K562 (cell line): ENCODE results near the gene PDE9A. TPM values are rescaled to one million over a fixed set of nuclear protein-coding genes. Genes with fewer than 3 reads are reported as not detected.

Source experiments
- ATAC-seq: fragments of 200-7000 bp; cut with Tn5 transposase; 3 replicates; pipeline ENCODE4 v1.9.1; 2020; ENCODE audit warnings: moderate library complexity
- BruUV-seq: library from RNA; stranded (reverse); fragments of 400-500 nt; replicated peaks from 2 replicates; lab custom pipeline; 2021; lab: Mats Ljungman, UMichigan
- CTCF ChIA-PET: fragments of 300-600 bp; formaldehyde crosslinking; extraction: SDS; loops from one replicate; lab custom pipeline; 2021; ENCODE audit warnings: low intra/inter-chr PET ratio; lab: Yijun Ruan, JAX
- POLR2A ChIA-PET: fragments of 300-600, 350-650 bp; sonication (Branson Sonifier 250); formaldehyde crosslinking; extraction: SDS; loops from one replicate; lab custom pipeline; 2021; ENCODE audit warnings: antibody characterized with exemption, inconsistent platforms; lab: Yijun Ruan, JAX
- DNase-seq, 4 experiments: peaks; one replicate each; pipeline versions ENCODE4 v3.0.0 to v3.0.0-alpha.2; 2011 to 2018; ENCODE audit warnings: low spot score in 3 of 4, mixed read lengths in 3 of 4; ENCODE audit errors: extremely low read depth in 1 of 4
- FAIRE-seq: peaks from 2 replicates; lab custom pipeline; 2011; peaks lifted over from hg19 to GRCh38; lab: Jason Lieb, UNC
- H2AFZ ChIP-seq: 2 replicates; pipeline ENCODE4 v1.6.0; 2011; ENCODE audit warnings: low read depth, low read length, control low read depth, inconsistent platforms
- H3K27ac ChIP-seq: fragments of 200-600 bp; 3 replicates; pipeline ENCODE4 v1.8.0; 2011; ENCODE audit warnings: low read depth, mild to moderate bottlenecking, control low read depth, inconsistent platforms, low read length, moderate library complexity, mixed read lengths; ENCODE audit errors: extremely low read depth
- H3K27me3 ChIP-seq, 2 experiments: fragments of 300-600 bp in 1 of 2; 2 replicates in 1 of 2; 3 replicates in 1 of 2; pipeline versions ENCODE4 v1.6.0 to v1.8.0; 2011; ENCODE audit warnings: inconsistent platforms in 2 of 2, low read length in 2 of 2, mild to moderate bottlenecking in 1 of 2, mixed read lengths in 1 of 2, moderate library complexity in 1 of 2; ENCODE audit not compliant: control insufficient read depth in 2 of 2, insufficient read depth in 2 of 2
- H3K36me3 ChIP-seq: fragments of 300-600 bp; 3 replicates; pipeline ENCODE4 v1.8.0; 2011; ENCODE audit warnings: mild to moderate bottlenecking, low read length, inconsistent platforms; ENCODE audit not compliant: control insufficient read depth, insufficient read depth
- H3K4me1 ChIP-seq, 2 experiments: fragments of 200-600 bp in 1 of 2; replicated peaks in 1 of 2; 2 replicates in 1 of 2; 3 replicates in 1 of 2; pipeline versions ENCODE4 v1.5.1 to v1.8.0; 2011; ENCODE audit warnings: inconsistent platforms in 2 of 2, low read length in 2 of 2, mild to moderate bottlenecking in 1 of 2, mixed read lengths in 1 of 2, moderate library complexity in 1 of 2; ENCODE audit not compliant: control insufficient read depth in 2 of 2, insufficient read depth in 2 of 2
- H3K4me2 ChIP-seq: 2 replicates; pipeline ENCODE4 v1.6.1; 2011; ENCODE audit warnings: low read length, control low read depth, inconsistent platforms, mixed read lengths; ENCODE audit not compliant: insufficient read depth
- H3K4me3 ChIP-seq: fragments of 200-600 bp; sonication (generic), shearing (Covaris generic); 2 replicates; pipeline ENCODE4 v1.5.1; 2016; ENCODE audit warnings: control low read depth, inconsistent platforms
- H3K79me2 ChIP-seq: fragments of 200-600 bp; 3 replicates; pipeline ENCODE4 v1.8.0; 2011; ENCODE audit warnings: low read length, inconsistent platforms; ENCODE audit not compliant: control insufficient read depth, insufficient read depth
- H3K9ac ChIP-seq, 2 experiments: 2 replicates each; pipeline versions ENCODE4 v1.6.0 to v1.6.1; 2011; ENCODE audit warnings: low read depth in 2 of 2, low read length in 2 of 2, control low read depth in 1 of 2, inconsistent platforms in 1 of 2, mild to moderate bottlenecking in 1 of 2, mixed read lengths in 1 of 2; ENCODE audit not compliant: insufficient read depth in 1 of 2
- H3K9me1 ChIP-seq: one replicate; pipeline ENCODE4 v1.6.0; 2011; ENCODE audit warnings: inconsistent platforms, mild to moderate bottlenecking, low read length, moderate library complexity; ENCODE audit not compliant: control insufficient read depth, insufficient read depth
- H3K9me3 ChIP-seq: replicated peaks from 2 replicates; pipeline ENCODE4 v1.5.1; 2011; ENCODE audit warnings: low read depth, low read length, inconsistent platforms; ENCODE audit not compliant: control insufficient read depth, insufficient read depth
- H4K20me1 ChIP-seq: replicated peaks from 2 replicates; pipeline ENCODE4 v1.6.1; 2011; ENCODE audit warnings: low read length, inconsistent platforms, mixed read lengths; ENCODE audit not compliant: control insufficient read depth, insufficient read depth
- ETS2 ChIP-seq: IDR thresholded peaks from 2 replicates; pipeline ENCODE4 v1.6.1; 2016; ENCODE audit warnings: borderline replicate concordance, missing genetic modification characterization, mild to moderate bottlenecking, moderate library complexity, missing compliant biosample characterization; ENCODE audit not compliant: poor library complexity, severe bottlenecking
- GTF3C2 ChIP-seq: IDR thresholded peaks from 3 replicates; pipeline ENCODE4 v1.6.1; 2011; ENCODE audit warnings: borderline replicate concordance, mild to moderate bottlenecking, moderate library complexity; ENCODE audit not compliant: insufficient read length; ENCODE audit errors: extremely low read depth
- HSF4 ChIP-seq: fragments of 250-450 bp; sonication (Bioruptor Pico); IDR thresholded peaks from 2 replicates; pipeline ENCODE4 v2.1.2; 2022; ENCODE audit warnings: mild to moderate bottlenecking, moderate library complexity, borderline replicate concordance
- KLF10 ChIP-seq: fragments of 250-450 bp; sonication (Bioruptor Pico); IDR thresholded peaks from 2 replicates; pipeline ENCODE4 v1.6.1; 2021; ENCODE audit warnings: matching md5 sums
- TGIF2 ChIP-seq: sonication (generic); formaldehyde crosslinking; IDR thresholded peaks from 2 replicates; pipeline ENCODE4 v1.8.1; 2022; ENCODE audit warnings: mild to moderate bottlenecking, missing genetic modification reagents, moderate library complexity
- XRCC5 ChIP-seq: fragments of 200-400 bp; formaldehyde crosslinking; IDR thresholded peaks from 2 replicates; pipeline ENCODE4 v1.6.1; 2017; ENCODE audit warnings: low read depth, mild to moderate bottlenecking, low read length
- ZFPM2 ChIP-seq: fragments of 250-450 bp; sonication (Bioruptor Pico); IDR thresholded peaks from 2 replicates; pipeline ENCODE4 v1.5.1; 2022; ENCODE audit warnings: mild to moderate bottlenecking
- ZNF512 ChIP-seq: IDR thresholded peaks from 2 replicates; pipeline ENCODE4 v1.6.1; 2016; ENCODE audit warnings: missing genetic modification characterization, missing compliant biosample characterization
- ZNF655 ChIP-seq: fragments of 250-450 bp; sonication (Bioruptor Pico); IDR thresholded peaks from 2 replicates; pipeline ENCODE4 v1.5.0; 2021
- WGBS: fragments of 100-300 bp; shearing (Covaris generic); methylation state at CpG from one replicate; pipeline ENCODE4 v1.1.6; 2016; ENCODE audit warnings: low coverage, mixed read lengths; ENCODE audit not compliant: insufficient coverage; ENCODE audit errors: missing lambda C conversion rate; 5-methylcytosine and 5-hydroxymethylcytosine counted together
- in situ Hi-C: fragments of 300-500 bp; cut with MboI; formaldehyde crosslinking; loops from 4 replicates; pipeline ENCODE4 v1.15.0; 2018; ENCODE audit warnings: inconsistent platforms, mixed read lengths
- intact Hi-C: fragments of 100-400 bp; cut with micrococcal nuclease; formaldehyde crosslinking; loops from 2 replicates; pipeline ENCODE4 v1.14.2; 2022
- polyA plus RNA-seq, 8 experiments: library from polyadenylated mRNA; depleted of rRNA in 4 of 8; stranded (reverse) in 5 of 8; unstranded in 3 of 8; fragments of >200 nt; fragmentation: Nextera tagmentation in 2 of 8; fragmentation: Illumina TruSeq in 1 of 8; extraction: Ambion mirVana in 2 of 8; extraction: Trizol in 1 of 8; gene quantifications; 2 replicates each; pipeline versions ENCODE4 v1.2.1 to v1.2.3, GENCODE V29; 2011 to 2014; ENCODE audit warnings: inconsistent platforms in 1 of 8, missing spikeins in 1 of 8
- total RNA-seq, 7 experiments: library from RNA; depleted of rRNA in 6 of 7; stranded (reverse); fragments of >200 nt in 6 of 7; fragmentation: Illumina TruSeq in 2 of 7; extraction: Trizol in 2 of 7; gene quantifications; 2 replicates each; pipeline versions ENCODE4 v1.2.1 to v1.2.3, GENCODE V29; 2011 to 2021; ENCODE audit warnings: low replicate concordance in 1 of 7

The PDE9A gene
- total and polyA plus RNA-seq, 9 of the 15 experiments (the other 6 are each of a cell fraction or from before 2014, with no cell fraction given), result 0.07 to 0.27 TPM; not detected in 7

GRCh38 chr21:42769820-42770716 lies 116.6 kb downstream of the PDE9A start (continued):
- TF ChIP-seq XRCC5, result no peak
- no peak for TF ChIP-seq ZNF655
- TF ChIP-seq ZFPM2 (CRISPR knock-in tag), result no peak
- TF ChIP-seq, all 486 proteins: peak for 0

GRCh38 chr21:42770717-42771502 lies 117.5 kb downstream of the PDE9A start:
- BruUV-seq, result no TSS peak
- WGBS, result 1% methylated on average over 27 of the region's 27 CpGs
- TF ChIP-seq GTF3C2 (no peak), ZNF512 (tag) (no peak), TGIF2 (CRISPR knock-in tag) (no peak), KLF10 (CRISPR knock-in tag) (no peak), HSF4 (no peak), ETS2 (no peak)

More at GRCh38 chr21:42770717-42771502, 117.5 kb downstream of the PDE9A start:
- ATAC-seq (no peak), DNase-seq (no peak), FAIRE-seq (no peak)
- ChIA-PET CTCF (no interaction called here), POLR2A (interaction anchor here (0.6 kb wide), 2 partner anchors 16 to 503 kb away, joined by 3 read pairs; no protein-coding TSS in a partner anchor)
- Histone ChIP-seq H3K9me1 (no peaks in the 10 kb centered on the region), H3K36me3 (no peaks in the 10 kb centered on the region), H2AFZ (no peak overlapping the region), H3K4me3 (no peak overlapping the region), H3K27ac (no peak overlapping the region), H4K20me1 (peaks cover 8% of the 10 kb centered on the region), H3K9me3 (peaks cover 4% of the 10 kb centered on the region; the same call in 1 of the 2 replicates), H3K4me1 (peaks cover 0 to 11% of the 10 kb centered on the region in 2 experiments; a peak in 1 of 5 replicates), H3K9ac (no peak overlapping the region; a peak in 1 of 4 replicates), H3K79me2 (no peaks in the 10 kb centered on the region), H3K4me2 (no peak overlapping the region), H3K27me3 (peaks cover 59 to 86% of the 10 kb centered on the region in 2 experiments)
- intact Hi-C loops, result loop anchor here (10.0 kb wide), 1 partner anchor 66 kb away; no protein-coding TSS in a partner anchor
- in situ Hi-C loops, result no loop called here
